Measurements from ENCODE around the gene PDE8B. TPM values are rescaled to one million over a fixed set of nuclear protein-coding genes. Genes with fewer than 3 reads are reported as not detected.

Gene PDE8B
- total RNA-seq, 1 donor from 2014 or later = 5.9 TPM

- Histone ChIP-seq H3K4me3 (no peak overlapping the region), H3K4me1 (no peaks in the 10 kb centered on the region), H3K9me3 (replicated peaks) (no peaks in the 10 kb centered on the region), H3K27me3 (ENCODE audit: low read depth) (no peaks in the 10 kb centered on the region), H3K36me3 (no peaks in the 10 kb centered on the region), H3K27ac (replicated peaks) (no peak overlapping the region)
- intact Hi-C loops (cut with micrococcal nuclease) = no loop called here
- no peak for DNase-seq
- TF ChIP-seq CTCF (IDR thresholded peaks at IDR 0.05; ENCODE audit: borderline replicate concordance) = no peak
Measured at GRCh38 chr5:77397686-77398292, 187.3 kb downstream of the PDE8B start.

GRCh38 chr5:77398458-77398857 is 188.0 kb downstream of the PDE8B start:
- DNase-seq = no peak
- H3K4me1 ChIP-seq = no peaks in the 10 kb centered on the region
- intact Hi-C loops (cut with micrococcal nuclease) = no loop called here
- H3K27ac ChIP-seq (replicated peaks) = no peak overlapping the region
- H3K9me3 ChIP-seq (replicated peaks) = no peaks in the 10 kb centered on the region
- TF ChIP-seq CTCF (IDR thresholded peaks at IDR 0.05; ENCODE audit: borderline replicate concordance) = no peak
- H3K4me3 ChIP-seq = no peak overlapping the region
- no peaks in the 10 kb centered on the region for H3K36me3 ChIP-seq
- H3K27me3 ChIP-seq (ENCODE audit: low read depth) = no peaks in the 10 kb centered on the region

- Histone ChIP-seq H3K4me3 (no peak overlapping the region), H3K4me1 (no peaks in the 10 kb centered on the region), H3K36me3 (no peaks in the 10 kb centered on the region), H3K9me3 (replicated peaks) (no peaks in the 10 kb centered on the region), H3K27me3 (ENCODE audit: low read depth) (no peaks in the 10 kb centered on the region), H3K27ac (replicated peaks) (no peak overlapping the region)
- intact Hi-C loops (cut with micrococcal nuclease) = no loop called here
- no peak for DNase-seq
- TF ChIP-seq CTCF (IDR thresholded peaks at IDR 0.05; ENCODE audit: borderline replicate concordance) = no peak
Measured at GRCh38 chr5:77398896-77399295, 188.4 kb downstream of the PDE8B start.

GRCh38 chr5:77400645-77401044 is 190.2 kb downstream of the PDE8B start:
- H3K9me3 ChIP-seq (replicated peaks) = no peaks in the 10 kb centered on the region
- intact Hi-C loops (cut with micrococcal nuclease) = no loop called here
- H3K27ac ChIP-seq (replicated peaks) = no peak overlapping the region
- H3K27me3 ChIP-seq (ENCODE audit: low read depth) = no peaks in the 10 kb centered on the region
- DNase-seq = no peak
- TF ChIP-seq CTCF (IDR thresholded peaks at IDR 0.05; ENCODE audit: borderline replicate concordance) = no peak
- H3K4me3 ChIP-seq = no peak overlapping the region
- no peaks in the 10 kb centered on the region for H3K4me1 ChIP-seq
- no peaks in the 10 kb centered on the region for H3K36me3 ChIP-seq

GRCh38 chr5:77402796-77403195 is 192.3 kb downstream of the PDE8B start:
- H3K4me3 ChIP-seq = no peak overlapping the region
- H3K27ac ChIP-seq (replicated peaks) = no peak overlapping the region
- H3K36me3 ChIP-seq = no peaks in the 10 kb centered on the region
- TF ChIP-seq CTCF (IDR thresholded peaks at IDR 0.05; ENCODE audit: borderline replicate concordance) = no peak
- H3K9me3 ChIP-seq (replicated peaks) = no peaks in the 10 kb centered on the region
- no peaks in the 10 kb centered on the region for H3K27me3 ChIP-seq (ENCODE audit: low read depth)
- no peaks in the 10 kb centered on the region for H3K4me1 ChIP-seq
- intact Hi-C loops (cut with micrococcal nuclease) = no loop called here
- no peak for DNase-seq
